ENCODE results near the gene PLA2G2F.

The PLA2G2F gene

GRCh38 chr1:20136249-20136648, 2.9 kb upstream of the PLA2G2F start:
- no peak for DNase-seq (ENCODE audit: low read depth)
- H3K4me3 ChIP-seq (ENCODE audit: low read length), result no peak overlapping the region
- TF ChIP-seq CTCF (conservative IDR thresholded peaks at IDR 0.05; ENCODE audit: low read depth, low read length), result no peak

GRCh38 chr1:20137055-20137454, 2.1 kb upstream of the PLA2G2F start:
- DNase-seq (ENCODE audit: low read depth), result no peak
- no peak overlapping the region for H3K4me3 ChIP-seq (ENCODE audit: low read length)
- no peak for TF ChIP-seq CTCF (conservative IDR thresholded peaks at IDR 0.05; ENCODE audit: low read depth, low read length)

GRCh38 chr1:20137604-20138003, 1.5 kb upstream of the PLA2G2F start:
- DNase-seq (ENCODE audit: low read depth), result no peak
- H3K4me3 ChIP-seq (ENCODE audit: low read length), result no peak overlapping the region
- no peak for TF ChIP-seq CTCF (conservative IDR thresholded peaks at IDR 0.05; ENCODE audit: low read depth, low read length)

GRCh38 chr1:20138346-20138745, 777 bp upstream of the PLA2G2F start:
- TF ChIP-seq CTCF (conservative IDR thresholded peaks at IDR 0.05; ENCODE audit: low read depth, low read length), result no peak
- DNase-seq (ENCODE audit: low read depth), result no peak
- H3K4me3 ChIP-seq (ENCODE audit: low read length), result no peak overlapping the region

GRCh38 chr1:20139776-20140612, 871 bp downstream of the PLA2G2F start:
- H3K4me3 ChIP-seq (ENCODE audit: low read length), result no peak overlapping the region
- no peak for TF ChIP-seq CTCF (conservative IDR thresholded peaks at IDR 0.05; ENCODE audit: low read depth, low read length)
- DNase-seq (ENCODE audit: low read depth), result no peak

- DNase-seq (ENCODE audit: low read depth), result no peak
- TF ChIP-seq CTCF (conservative IDR thresholded peaks at IDR 0.05; ENCODE audit: low read depth, low read length), result no peak
- H3K4me3 ChIP-seq (ENCODE audit: low read length), result no peak overlapping the region
These were observed 1.9 kb downstream of the PLA2G2F start for GRCh38 chr1:20141001-20141400.

GRCh38 chr1:20141466-20141865, 2.3 kb downstream of the PLA2G2F start:
- DNase-seq (ENCODE audit: low read depth), result no peak
- TF ChIP-seq CTCF (conservative IDR thresholded peaks at IDR 0.05; ENCODE audit: low read depth, low read length), result no peak
- no peak overlapping the region for H3K4me3 ChIP-seq (ENCODE audit: low read length)

Data from retinal pigment epithelial cell (primary cell).